K562 (cell line): ENCODE data around the gene SOAT2. TPM values are rescaled to one million over a fixed set of nuclear protein-coding genes. Genes with fewer than 3 reads are reported as not detected.

ENCODE experiments used
- DEAF1 ChIP-seq: fragments of 450-650 bp; formaldehyde crosslinking; IDR thresholded peaks from 2 replicates; pipeline ENCODE4 v1.4.0; 2020; ENCODE audit warnings: mild to moderate bottlenecking, moderate library complexity
- GATA2 ChIP-seq: sonication (generic); formaldehyde crosslinking; IDR thresholded peaks from 2 replicates; pipeline ENCODE4 v1.4.0; 2020; ENCODE audit warnings: mild to moderate bottlenecking, missing genetic modification reagents
- HDAC1 ChIP-seq, 2 experiments: fragments of 450-650 bp; IDR thresholded peaks; 2 replicates each; pipeline ENCODE4 v1.6.1; 2016 to 2017; ENCODE audit warnings: inconsistent platforms in 1 of 2, mild to moderate bottlenecking in 1 of 2, moderate library complexity in 1 of 2
- KLF13 ChIP-seq: fragments of 450-650 bp; IDR thresholded peaks from 2 replicates; pipeline ENCODE4 v1.6.1; 2016; ENCODE audit warnings: missing genetic modification characterization, low read depth, mild to moderate bottlenecking, missing compliant biosample characterization, moderate library complexity, borderline replicate concordance
- MYC ChIP-seq, 2 experiments: fragments of 250-450 bp in 1 of 2; sonication (Bioruptor Pico) in 1 of 2; IDR thresholded peaks; 2 replicates each; pipeline versions ENCODE4 v1.5.1 to v1.6.1; 2012 to 2021; ENCODE audit warnings: low read depth in 2 of 2, borderline replicate concordance in 1 of 2, improper control_type of control experiment in 1 of 2, low read length in 1 of 2, mild to moderate bottlenecking in 1 of 2, moderate library complexity in 1 of 2
- NCOA1 ChIP-seq: fragments of 450-650 bp; IDR thresholded peaks from 2 replicates; pipeline ENCODE4 v1.6.1; 2016; ENCODE audit warnings: low read depth
- PTBP1 ChIP-seq: fragments of 200-400 bp; formaldehyde crosslinking; IDR thresholded peaks from 2 replicates; pipeline ENCODE4 v1.6.1; 2017; ENCODE audit warnings: low read depth, low read length
- RB1 ChIP-seq: fragments of 450-650 bp; IDR thresholded peaks from 2 replicates; pipeline ENCODE4 v1.6.1; 2017; ENCODE audit warnings: low read depth, mild to moderate bottlenecking
- SAP30 ChIP-seq: fragments of 200-600 bp; sonication (generic); IDR thresholded peaks from 2 replicates; pipeline ENCODE4 v1.6.1; 2012; ENCODE audit warnings: borderline replicate concordance, low read depth, mild to moderate bottlenecking, moderate library complexity, low read length, control low read depth, inconsistent platforms; ENCODE audit not compliant: insufficient read depth, poor library complexity, severe bottlenecking
- TFAP4 ChIP-seq: sonication (generic); formaldehyde crosslinking; IDR thresholded peaks from 2 replicates; pipeline ENCODE4 v1.8.0; 2022; ENCODE audit warnings: missing genetic modification reagents, mild to moderate bottlenecking, moderate library complexity, borderline replicate concordance
- TOE1 ChIP-seq, 2 experiments: fragments of 450-650 bp in 1 of 2; sonication (generic) in 1 of 2; formaldehyde crosslinking in 1 of 2; IDR thresholded peaks; 2 replicates each; pipeline versions ENCODE4 v1.7.1 to v1.8.0; 2016 to 2022; ENCODE audit warnings: borderline replicate concordance in 2 of 2, mild to moderate bottlenecking in 2 of 2, antibody characterized with exemption in 1 of 2, inconsistent platforms in 1 of 2, low read depth in 1 of 2, missing genetic modification reagents in 1 of 2, moderate library complexity in 1 of 2
- ZBTB11 ChIP-seq, 3 experiments: fragments of 200-800 bp in 1 of 3; fragments of 250-450 bp in 1 of 3; fragments of 450-650 bp in 1 of 3; sonication (Bioruptor Pico) in 1 of 3; sonication (Bioruptor generic) in 1 of 3; formaldehyde crosslinking in 1 of 3; IDR thresholded peaks; 2 replicates each; pipeline versions ENCODE4 v1.6.1 to v1.8.0; 2016 to 2022; ENCODE audit warnings: mild to moderate bottlenecking in 2 of 3, missing genetic modification characterization in 2 of 3, missing compliant biosample characterization in 1 of 3, moderate library complexity in 1 of 3
- ZBTB9 ChIP-seq: fragments of 450-650 bp; formaldehyde crosslinking; IDR thresholded peaks from 2 replicates; pipeline ENCODE4 v1.4.0; 2020; ENCODE audit warnings: mild to moderate bottlenecking, moderate library complexity
- ZNF121 ChIP-seq: sonication (generic); formaldehyde crosslinking; conservative IDR thresholded peaks from 2 replicates; pipeline ENCODE4 v1.8.0; 2022; ENCODE audit warnings: missing genetic modification reagents
- ZNF778 ChIP-seq: fragments of 450-650 bp; formaldehyde crosslinking; IDR thresholded peaks from 2 replicates; pipeline ENCODE4 v1.4.0; 2020; ENCODE audit warnings: mild to moderate bottlenecking, moderate library complexity
- polyA plus RNA-seq, 8 experiments: library from polyadenylated mRNA; depleted of rRNA in 4 of 8; stranded (reverse) in 5 of 8; unstranded in 3 of 8; fragments of >200 nt; fragmentation: Nextera tagmentation in 2 of 8; fragmentation: Illumina TruSeq in 1 of 8; extraction: Ambion mirVana in 2 of 8; extraction: Trizol in 1 of 8; gene quantifications; 2 replicates each; pipeline versions ENCODE4 v1.2.1 to v1.2.3, GENCODE V29; 2011 to 2014; ENCODE audit warnings: inconsistent platforms in 1 of 8, missing spikeins in 1 of 8
- total RNA-seq, 7 experiments: library from RNA; depleted of rRNA in 6 of 7; stranded (reverse); fragments of >200 nt in 6 of 7; fragmentation: Illumina TruSeq in 2 of 7; extraction: Trizol in 2 of 7; gene quantifications; 2 replicates each; pipeline versions ENCODE4 v1.2.1 to v1.2.3, GENCODE V29; 2011 to 2021; ENCODE audit warnings: low replicate concordance in 1 of 7

SOAT2 gene
- total and polyA plus RNA-seq, 9 of the 15 experiments (the other 6 are each of a cell fraction or from before 2014, with no cell fraction given), result 0.04 TPM; not detected in 8

GRCh38 chr12:53065975-53066931 lies 37.0 kb upstream of the SOAT2 start (continued):
- TF ChIP-seq TOE1 (IDR thresholded peaks at IDR 0.05; ENCODE audit: borderline replicate concordance) (peak; percentile 30; the same call in 1 of the 2 replicates), TOE1 (CRISPR knock-in tag; IDR thresholded peaks at IDR 0.05; ENCODE audit: borderline replicate concordance, low read depth) (no peak), ZNF778 (CRISPR knock-in tag) (no peak), NCOA1 (peak; percentile 26; the same call in 1 of the 2 replicates), ZBTB9 (CRISPR knock-in tag) (no peak), TFAP4 (CRISPR knock-in tag) (peak; percentile 36; the same call in 1 of the 2 replicates), ZNF121 (CRISPR knock-in tag) (no peak), SAP30 (no peak), HDAC1 (IDR thresholded peaks at IDR 0.05) (peak in 1 of 2 experiments; percentile 35; a peak in 1 of 4 replicates), KLF13 (no peak), GATA2 (no peak), PTBP1 (no peak), ZBTB11 (CRISPR knock-in tag; IDR thresholded peaks at IDR 0.05) (no peak), MYC (IDR thresholded peaks at IDR 0.05; ENCODE audit: low read depth, low read length) (no peak), MYC (CRISPR knock-in tag; IDR thresholded peaks at IDR 0.05; ENCODE audit: borderline replicate concordance, low read depth) (no peak), DEAF1 (CRISPR knock-in tag) (peak; percentile 81), RB1 (peak; percentile 49; the same call in 1 of the 2 replicates)
